ENCODE results near the gene ACKR3.
A peak's percentile ranks its signal among the peaks of the same experiment; 100 is the strongest.

The ACKR3 gene

GRCh38 chr2:236569573-236569973 lies at the start of gene ACKR3:
Gene ACKR3 (plus strand): TSS chr2:236569825. CDS start chr2:236580466, 10,641 bp downstream.
- peak; percentile 82 for DNase-seq

GRCh38 chr2:236521556-236521955 lies 48.1 kb upstream of the ACKR3 start:
- DNase-seq, result no peak

DNA sequence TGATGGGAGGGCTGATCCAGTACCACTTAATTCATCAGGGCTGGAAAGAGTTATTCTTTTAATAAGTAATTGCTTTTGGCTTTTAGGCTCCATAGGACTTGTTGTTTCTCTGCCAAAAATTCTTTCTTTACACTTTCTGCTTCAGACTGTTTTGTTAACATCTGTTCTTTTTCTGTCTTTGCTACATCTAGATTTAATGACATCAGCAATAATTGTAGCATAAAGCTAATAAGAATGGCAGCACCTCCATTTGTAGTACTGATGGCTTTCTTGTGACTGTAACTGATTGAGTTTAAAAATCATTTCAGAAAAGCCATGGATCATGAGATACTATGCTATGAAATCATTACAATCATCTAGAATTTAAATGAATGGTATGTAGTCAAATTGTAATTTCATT lies 46.4 kb upstream of the ACKR3 start:
- no peak for DNase-seq

GRCh38 chr2:236525411-236525997 lies 44.1 kb upstream of the ACKR3 start:
- no peak for DNase-seq

- no peak for DNase-seq
These were observed 43.0 kb upstream of the ACKR3 start for GRCh38 chr2:236526455-236527158.

GRCh38 chr2:236527159-236527630 lies 42.4 kb upstream of the ACKR3 start:
- no peak for DNase-seq

DNA sequence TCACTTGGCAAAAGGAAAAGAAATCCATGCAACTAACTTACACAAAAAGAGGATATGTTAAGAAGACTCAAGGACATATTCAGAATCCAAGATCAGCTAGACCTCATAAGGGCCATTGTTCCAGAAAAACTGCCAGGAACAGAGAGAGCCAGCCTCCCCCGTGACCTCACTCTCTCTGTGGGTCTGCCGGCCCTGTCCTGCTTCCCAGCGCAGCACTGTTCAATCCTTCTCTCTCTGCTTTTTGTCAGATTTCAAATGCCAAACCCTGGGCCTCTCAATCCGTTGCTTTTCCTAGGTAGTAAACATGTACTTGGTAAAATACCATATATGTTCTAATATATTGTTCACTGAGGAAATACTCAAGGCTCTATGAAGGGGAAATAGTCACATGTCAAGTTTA lies 40.0 kb upstream of the ACKR3 start:
- peak; percentile 15 for DNase-seq

DNA sequence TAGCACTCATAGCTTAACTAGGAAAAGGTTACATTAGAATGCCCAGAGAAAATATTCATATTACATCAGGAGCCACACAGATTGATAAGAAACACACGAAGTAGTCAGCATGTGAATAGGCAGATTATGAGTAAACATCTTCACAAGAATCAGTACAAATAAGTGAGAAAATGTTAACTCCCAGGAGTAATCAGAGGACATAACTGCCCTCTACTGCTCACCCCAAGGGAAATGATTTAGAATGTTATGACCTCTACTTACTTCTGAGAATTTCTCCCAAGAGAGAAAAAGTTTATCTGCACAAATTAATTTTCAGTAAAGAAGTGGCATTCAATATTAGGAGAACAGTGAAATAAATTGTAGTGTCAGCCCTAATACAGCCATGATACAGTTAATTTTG lies 39.1 kb upstream of the ACKR3 start:
- no peak for DNase-seq

GRCh38 chr2:236531195-236531594 lies 38.4 kb upstream of the ACKR3 start:
- no peak for DNase-seq

DNA sequence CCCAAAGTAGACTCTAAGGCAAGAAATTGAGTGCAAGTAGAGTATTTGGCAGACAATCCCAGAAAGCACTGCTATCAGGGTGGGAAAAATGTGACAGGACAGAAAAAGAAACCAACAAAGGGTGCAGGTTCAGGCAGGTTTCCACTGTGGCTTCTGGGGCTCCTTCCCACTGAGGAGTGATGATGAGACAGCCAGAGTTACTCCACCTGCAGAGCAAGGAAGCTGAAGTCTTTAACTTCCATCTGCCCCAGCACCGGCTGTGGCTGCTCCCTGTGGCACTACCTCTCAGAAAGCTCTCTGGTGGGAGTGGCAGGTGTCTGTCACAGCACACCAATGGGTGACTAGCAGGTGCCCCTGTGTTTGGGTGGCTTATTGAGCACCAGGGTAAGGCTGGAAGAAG lies 37.6 kb upstream of the ACKR3 start:
- no peak for DNase-seq

DNA sequence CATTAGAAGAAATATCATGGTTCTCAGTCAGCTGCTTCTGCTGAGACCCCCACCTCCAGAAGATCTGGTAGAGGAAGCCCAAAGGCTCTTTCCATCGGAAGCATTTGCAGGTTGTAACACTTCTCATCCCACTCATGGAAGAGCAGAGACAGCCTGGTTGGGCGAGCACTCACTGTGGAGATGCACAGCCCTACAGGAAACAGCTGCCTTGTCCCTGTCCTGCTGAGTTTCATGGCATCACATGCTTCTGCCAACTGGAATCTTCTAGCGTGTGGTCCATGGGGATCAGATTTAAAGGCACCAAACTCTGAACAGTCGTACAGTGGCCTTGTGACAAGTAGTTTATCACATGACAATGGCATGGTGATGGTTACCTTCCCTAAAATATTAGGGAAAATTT lies 36.3 kb upstream of the ACKR3 start:
- DNase-seq, result no peak

- no peak for DNase-seq
These were observed 34.6 kb upstream of the ACKR3 start for GRCh38 chr2:236535024-236535423.

GRCh38 chr2:236536727-236537398 lies 32.8 kb upstream of the ACKR3 start:
- no peak for DNase-seq

DNA sequence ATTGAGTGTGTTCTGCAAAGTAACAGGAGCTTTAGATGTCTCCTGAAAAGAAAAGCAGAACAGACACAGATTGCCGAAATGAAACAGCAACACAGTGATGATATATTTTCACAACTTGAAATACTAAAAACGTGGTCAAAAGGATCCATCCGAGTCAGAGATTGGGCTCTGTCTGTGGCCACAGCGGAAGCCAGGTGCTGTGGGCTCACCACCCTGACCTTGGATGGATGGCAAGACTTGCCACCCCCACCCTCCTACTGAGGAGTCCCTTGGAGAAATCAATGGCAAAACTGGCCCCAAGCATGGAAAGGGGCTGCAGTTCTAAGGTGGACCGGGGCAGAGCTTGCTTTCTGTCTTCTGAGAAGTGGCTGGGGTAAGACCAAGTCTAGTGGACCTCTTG lies 31.4 kb upstream of the ACKR3 start:
- DNase-seq, result no peak

- DNase-seq, result no peak
These were observed 28.5 kb upstream of the ACKR3 start for GRCh38 chr2:236541008-236541562.

- DNase-seq, result no peak
These were observed 25.3 kb upstream of the ACKR3 start for GRCh38 chr2:236544362-236544761.

DNA sequence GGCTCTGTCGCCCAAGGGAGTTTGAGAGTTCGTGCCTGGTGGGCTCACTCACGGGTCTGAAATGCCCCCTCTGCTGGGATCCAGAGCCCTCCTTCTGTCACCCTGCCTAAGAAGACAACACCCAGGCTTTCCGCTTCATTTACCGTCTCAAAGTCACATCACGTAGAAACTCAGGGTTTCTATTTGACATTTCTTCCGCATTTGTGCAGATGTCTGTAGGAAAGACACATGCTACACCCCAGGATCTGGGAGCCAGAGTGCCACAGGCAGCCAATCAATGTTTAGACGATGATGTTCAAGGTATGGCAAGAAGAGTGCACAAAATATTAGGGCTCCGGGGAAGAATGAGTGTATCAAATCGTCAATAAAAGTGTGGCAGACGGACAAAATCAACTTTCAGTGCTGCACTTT lies 24.4 kb upstream of the ACKR3 start:
- DNase-seq, result no peak

DNA sequence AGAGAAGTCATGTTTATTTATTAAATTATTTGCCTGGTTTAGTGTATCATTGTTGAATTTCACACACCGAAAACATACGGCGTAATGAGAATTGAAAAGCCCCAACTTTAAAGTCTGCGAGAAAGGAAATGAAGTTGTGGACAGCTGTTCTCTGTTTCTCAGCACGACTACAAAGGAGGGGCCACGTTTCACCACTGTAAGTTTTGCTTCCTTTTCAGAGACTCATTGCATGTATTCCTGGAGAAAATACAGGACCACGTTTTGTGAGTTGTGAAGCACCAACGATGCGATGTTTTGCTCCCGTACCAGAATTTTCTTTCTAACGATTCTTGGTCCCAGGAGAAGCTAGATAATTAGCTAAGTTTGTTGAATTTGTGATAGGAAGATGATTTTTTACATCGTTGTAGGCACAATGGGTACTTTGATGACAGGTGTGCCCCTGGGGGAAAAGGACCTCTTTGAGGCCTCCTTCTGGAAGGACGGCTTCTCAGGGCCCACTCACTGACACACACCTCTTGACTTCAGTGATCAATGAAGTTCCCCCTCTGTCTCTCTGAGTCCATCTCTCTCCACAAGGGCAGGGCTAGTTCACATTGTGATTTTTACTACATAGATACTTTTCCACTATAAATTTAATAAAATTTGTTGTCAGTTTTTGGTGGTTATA lies 23.7 kb upstream of the ACKR3 start:
- no peak for DNase-seq

- no peak for DNase-seq
These were observed 23.0 kb upstream of the ACKR3 start for GRCh38 chr2:236546561-236547002.

DNA sequence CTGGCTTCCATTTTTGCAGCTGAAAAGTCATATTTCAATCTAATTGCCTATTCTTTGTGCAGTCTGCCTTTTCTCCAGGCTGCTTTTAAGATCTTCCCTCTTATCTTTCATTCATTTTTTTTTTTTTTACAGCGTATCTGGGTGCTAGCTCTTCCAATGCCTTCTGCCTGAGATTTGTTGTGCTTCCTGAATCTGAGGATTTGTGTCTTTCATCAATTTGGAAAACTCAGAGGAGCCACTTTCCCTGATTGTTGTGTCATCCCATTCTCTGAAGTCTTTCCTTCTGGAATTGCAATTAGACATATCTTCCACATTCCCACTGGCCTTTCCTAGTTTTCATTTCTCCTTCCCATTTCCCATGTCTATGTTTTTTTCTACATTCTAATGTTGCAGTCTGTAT lies 21.9 kb upstream of the ACKR3 start:
- no peak for DNase-seq

GRCh38 chr2:236548179-236548921 lies 21.3 kb upstream of the ACKR3 start:
- no peak for DNase-seq

- DNase-seq, result no peak
These were observed 20.5 kb upstream of the ACKR3 start for GRCh38 chr2:236549165-236549564.

Data from midbrain (tissue), 1 donor.